Cardiac muscle cell (in vitro differentiated cells and primary cell): ENCODE results near the gene MEIOSIN. TPM values are rescaled to one million over a fixed set of nuclear protein-coding genes. Genes with fewer than 3 reads are reported as not detected.
"Not testable (repeated sequence)": the region's sequence is repeated elsewhere in the genome, so short reads cannot be mapped to it uniquely, and the experiment has no call there.

Experiments
- DNase-seq, 2 donors: peaks; one replicate each; pipeline versions ENCODE4 v3.0.0 to v3.0.0-alpha.2; 2010 to 2017; ENCODE audit warnings: low read depth in 1 of 2, low spot score in 1 of 2
- H3K27ac ChIP-seq: fragments of 200-600 bp; sonication (generic); 2 replicates; pipeline ENCODE4 v1.5.1; 2016
- H3K27me3 ChIP-seq: fragments of 200-600 bp; sonication (generic); 2 replicates; pipeline ENCODE4 v1.6.0; 2016; ENCODE audit warnings: control low read depth
- H3K36me3 ChIP-seq: fragments of 200-600 bp; sonication (generic); 2 replicates; pipeline ENCODE4 v1.5.1; 2016; ENCODE audit warnings: control low read depth
- H3K4me1 ChIP-seq: fragments of 200-600 bp; sonication (generic); 2 replicates; pipeline ENCODE4 v1.8.1; 2017; ENCODE audit warnings: low read depth, mild to moderate bottlenecking, mixed run types
- H3K4me3 ChIP-seq: fragments of 200-600 bp; sonication (generic); 2 replicates; pipeline ENCODE4 v1.5.1; 2016; ENCODE audit warnings: mild to moderate bottlenecking
- H3K9me3 ChIP-seq: fragments of 200-600 bp; sonication (generic); 2 replicates; pipeline ENCODE4 v1.5.1; 2017; ENCODE audit warnings: low read depth, mild to moderate bottlenecking, control low read depth
- polyA plus RNA-seq: library from polyadenylated mRNA; unstranded; fragments of >200 nt; fragmentation: Nextera tagmentation; extraction: Ambion mirVana; gene quantifications from 2 replicates; pipeline ENCODE4 v1.2.1, GENCODE V29; 2016
- total RNA-seq: library from RNA; depleted of rRNA; stranded (reverse); fragments of >200 nt; gene quantifications from 2 replicates; pipeline ENCODE4 v1.2.3, GENCODE V29; 2016
- TF ChIP-seq, protein P1 (sequence below): IDR thresholded peaks from 2 replicates; pipeline ENCODE4 v1.5.1; 2012; ENCODE audit warnings: low read depth, mild to moderate bottlenecking, low read length

MEIOSIN gene
- total and polyA plus RNA-seq, 2 experiments from 2014 or later, result 0.18 to 0.33 TPM

DNA sequence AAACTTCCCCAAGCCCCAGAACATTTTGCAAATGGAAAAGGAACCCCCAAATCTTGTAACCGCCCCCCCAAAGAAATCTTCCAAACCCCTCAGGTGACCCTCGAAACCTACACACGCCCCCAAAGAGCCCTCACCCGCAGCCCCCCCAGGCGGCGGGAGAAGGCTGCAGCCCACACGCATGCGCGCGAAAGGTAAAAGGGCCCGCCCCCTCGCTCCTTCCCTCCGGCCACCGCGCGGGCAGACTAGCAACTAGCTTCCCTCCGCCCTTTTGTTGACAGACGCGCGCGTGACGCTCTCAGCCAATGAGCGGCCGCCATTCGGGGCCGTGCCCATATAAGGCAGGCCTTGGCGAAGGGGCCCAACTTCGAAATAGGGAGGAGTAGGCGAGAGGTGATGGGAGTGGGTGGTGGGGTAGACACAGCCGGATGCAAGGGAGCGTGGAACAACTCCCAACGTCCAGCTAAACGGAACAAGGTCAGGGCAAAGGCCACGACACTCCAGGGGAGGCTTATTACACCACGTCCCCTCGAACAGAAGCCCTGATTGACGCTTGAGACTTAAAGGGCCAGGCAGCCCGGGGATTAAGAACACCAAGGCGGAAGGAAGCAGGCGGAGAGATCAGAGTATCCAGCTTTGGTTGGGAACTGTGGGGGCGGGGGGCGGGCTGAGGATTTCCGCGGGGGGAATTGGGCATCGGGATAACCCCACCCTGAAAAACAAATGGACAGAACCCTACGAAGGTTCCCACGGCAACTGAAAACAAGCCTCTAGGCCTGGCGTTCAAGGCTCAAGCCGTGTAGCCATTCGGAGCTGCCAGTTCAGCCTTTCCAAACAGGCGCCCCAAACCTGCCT is 15.9 kb upstream of the MEIOSIN start:
- Histone ChIP-seq H3K4me3 (peak overlapping the region; percentile 80), H3K4me1 (peaks cover 11% of the 10 kb centered on the region), H3K27me3 (no peaks in the 10 kb centered on the region), H3K9me3 (no peaks in the 10 kb centered on the region), H3K36me3 (peaks cover 8% of the 10 kb centered on the region), H3K27ac (peak overlapping the region; percentile 98)
- TF ChIP-seq, protein P1, sequence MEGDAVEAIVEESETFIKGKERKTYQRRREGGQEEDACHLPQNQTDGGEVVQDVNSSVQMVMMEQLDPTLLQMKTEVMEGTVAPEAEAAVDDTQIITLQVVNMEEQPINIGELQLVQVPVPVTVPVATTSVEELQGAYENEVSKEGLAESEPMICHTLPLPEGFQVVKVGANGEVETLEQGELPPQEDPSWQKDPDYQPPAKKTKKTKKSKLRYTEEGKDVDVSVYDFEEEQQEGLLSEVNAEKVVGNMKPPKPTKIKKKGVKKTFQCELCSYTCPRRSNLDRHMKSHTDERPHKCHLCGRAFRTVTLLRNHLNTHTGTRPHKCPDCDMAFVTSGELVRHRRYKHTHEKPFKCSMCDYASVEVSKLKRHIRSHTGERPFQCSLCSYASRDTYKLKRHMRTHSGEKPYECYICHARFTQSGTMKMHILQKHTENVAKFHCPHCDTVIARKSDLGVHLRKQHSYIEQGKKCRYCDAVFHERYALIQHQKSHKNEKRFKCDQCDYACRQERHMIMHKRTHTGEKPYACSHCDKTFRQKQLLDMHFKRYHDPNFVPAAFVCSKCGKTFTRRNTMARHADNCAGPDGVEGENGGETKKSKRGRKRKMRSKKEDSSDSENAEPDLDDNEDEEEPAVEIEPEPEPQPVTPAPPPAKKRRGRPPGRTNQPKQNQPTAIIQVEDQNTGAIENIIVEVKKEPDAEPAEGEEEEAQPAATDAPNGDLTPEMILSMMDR, result peak; percentile 29
- DNase-seq, result peak; percentile 100

DNA sequence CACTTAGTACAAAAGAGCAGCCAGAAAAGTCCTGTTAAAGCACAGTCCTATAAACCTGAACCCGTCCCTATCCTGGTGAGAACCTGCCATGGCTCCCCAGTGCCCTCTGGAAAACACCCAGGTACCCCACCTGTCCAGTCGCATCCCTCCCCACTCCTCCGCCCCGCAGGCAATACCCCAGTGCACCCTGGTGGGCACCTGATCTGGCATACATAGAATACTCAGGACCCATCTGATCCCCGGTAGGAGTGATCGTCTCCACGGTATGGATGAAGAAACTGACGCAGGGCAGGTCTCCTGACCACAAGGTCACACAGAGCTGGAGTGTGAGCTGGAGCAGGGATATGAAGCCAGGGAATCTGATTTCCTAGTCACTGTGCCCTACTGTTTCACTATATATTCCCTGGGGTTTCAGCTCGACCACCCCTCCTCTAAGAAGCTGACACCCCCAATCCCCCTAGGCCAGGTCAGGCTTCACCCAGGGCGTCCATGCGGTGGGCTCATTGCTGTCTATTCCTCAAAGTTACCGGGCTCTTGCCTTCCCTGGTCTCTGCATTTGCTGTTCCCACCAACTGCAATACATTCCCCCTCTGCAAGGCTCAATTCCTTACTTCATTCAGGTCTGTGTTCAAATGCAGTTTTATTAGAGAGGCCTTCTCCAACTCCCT is 15.1 kb upstream of the MEIOSIN start:
- peaks cover 11% of the 10 kb centered on the region for H3K4me1 ChIP-seq
- peak in 1 of 2 donors; percentile 28 for DNase-seq
- H3K36me3 ChIP-seq, result peaks cover 9% of the 10 kb centered on the region
- H3K9me3 ChIP-seq, result no peaks in the 10 kb centered on the region
- H3K4me3 ChIP-seq, result peak overlapping the region; percentile 34
- H3K27me3 ChIP-seq, result no peaks in the 10 kb centered on the region
- TF ChIP-seq, protein P1, result no peak
- H3K27ac ChIP-seq, result peak overlapping the region; percentile 98

DNA sequence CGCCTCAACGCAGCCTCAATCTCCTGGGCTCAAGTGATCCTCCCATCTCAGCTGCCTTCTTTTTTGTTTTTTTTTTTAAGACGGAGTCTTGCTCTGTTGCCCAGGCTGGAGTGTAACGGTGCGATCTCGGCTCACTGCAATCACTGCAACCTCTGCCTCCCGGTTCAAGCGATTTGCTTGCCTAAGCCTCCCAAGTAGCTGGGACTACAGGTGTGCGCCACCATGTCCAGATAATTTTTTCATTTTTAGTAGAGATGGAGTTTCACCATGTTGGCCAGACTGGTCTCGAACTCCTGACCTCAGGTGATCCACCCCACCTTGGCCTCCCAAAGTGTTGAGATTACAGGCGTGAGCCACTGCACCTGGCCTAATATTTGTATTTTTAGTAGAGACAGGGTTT is 13.2 kb upstream of the MEIOSIN start:
- Histone ChIP-seq H3K36me3 (peaks cover 12% of the 10 kb centered on the region), H3K4me1 (peaks cover 11% of the 10 kb centered on the region)
- not testable (repeated sequence) for H3K4me3 ChIP-seq, H3K9me3 ChIP-seq, H3K27ac ChIP-seq, DNase-seq, H3K27me3 ChIP-seq

DNA sequence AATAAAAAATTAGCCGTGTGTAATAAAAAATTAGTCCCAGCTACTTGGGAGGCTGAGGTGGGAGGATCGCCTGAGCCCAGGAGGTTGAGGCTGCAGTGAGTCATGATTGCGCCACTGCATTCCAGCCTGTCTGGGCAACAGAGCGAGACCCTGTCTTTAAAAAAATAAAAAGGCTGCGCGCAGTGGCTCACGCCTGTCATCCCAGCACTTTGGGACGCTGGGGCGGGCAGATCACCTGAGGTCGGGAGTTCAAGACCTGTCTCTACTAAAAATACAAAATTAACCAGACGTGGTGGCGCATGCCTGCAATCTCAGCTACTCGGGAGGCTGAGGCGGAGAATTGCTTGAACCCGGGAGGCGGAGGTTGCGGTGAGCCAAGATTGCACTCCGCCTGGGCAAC is 4.6 kb upstream of the MEIOSIN start:
- H3K4me3 ChIP-seq, H3K27ac ChIP-seq, DNase-seq, H3K4me1 ChIP-seq, H3K27me3 ChIP-seq, H3K36me3 ChIP-seq, H3K9me3 ChIP-seq: not testable (repeated sequence)

DNA sequence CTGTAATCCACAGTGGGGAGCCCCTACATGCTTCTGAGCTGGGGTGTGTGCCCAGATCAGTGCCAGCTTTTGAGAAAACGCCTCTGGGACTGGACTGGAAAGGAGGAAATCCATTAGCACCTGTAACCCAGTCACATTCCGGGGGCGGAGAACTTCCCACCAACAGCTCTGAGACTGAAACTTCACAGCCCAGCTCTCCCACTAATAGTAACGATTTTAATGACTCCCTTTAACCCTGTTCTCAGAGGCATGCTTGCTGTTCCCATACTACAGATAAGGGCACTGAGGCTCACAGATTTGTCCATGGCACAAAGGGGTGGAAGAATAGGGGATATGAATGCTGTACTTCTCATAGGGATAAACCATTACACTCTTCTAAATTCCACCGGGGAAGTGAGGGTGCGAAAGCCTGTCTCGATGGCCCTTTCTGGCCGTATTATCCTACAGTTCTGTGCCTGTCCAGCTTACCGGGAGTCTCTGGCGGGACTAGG is 3.4 kb upstream of the MEIOSIN start:
- Histone ChIP-seq H3K27me3 (no peaks in the 10 kb centered on the region), H3K27ac (no peak overlapping the region), H3K4me3 (peak overlapping the region; percentile 65), H3K9me3 (no peaks in the 10 kb centered on the region), H3K4me1 (no peaks in the 10 kb centered on the region), H3K36me3 (no peaks in the 10 kb centered on the region)
- TF ChIP-seq, protein P1, result no peak
- DNase-seq, result no peak

DNA sequence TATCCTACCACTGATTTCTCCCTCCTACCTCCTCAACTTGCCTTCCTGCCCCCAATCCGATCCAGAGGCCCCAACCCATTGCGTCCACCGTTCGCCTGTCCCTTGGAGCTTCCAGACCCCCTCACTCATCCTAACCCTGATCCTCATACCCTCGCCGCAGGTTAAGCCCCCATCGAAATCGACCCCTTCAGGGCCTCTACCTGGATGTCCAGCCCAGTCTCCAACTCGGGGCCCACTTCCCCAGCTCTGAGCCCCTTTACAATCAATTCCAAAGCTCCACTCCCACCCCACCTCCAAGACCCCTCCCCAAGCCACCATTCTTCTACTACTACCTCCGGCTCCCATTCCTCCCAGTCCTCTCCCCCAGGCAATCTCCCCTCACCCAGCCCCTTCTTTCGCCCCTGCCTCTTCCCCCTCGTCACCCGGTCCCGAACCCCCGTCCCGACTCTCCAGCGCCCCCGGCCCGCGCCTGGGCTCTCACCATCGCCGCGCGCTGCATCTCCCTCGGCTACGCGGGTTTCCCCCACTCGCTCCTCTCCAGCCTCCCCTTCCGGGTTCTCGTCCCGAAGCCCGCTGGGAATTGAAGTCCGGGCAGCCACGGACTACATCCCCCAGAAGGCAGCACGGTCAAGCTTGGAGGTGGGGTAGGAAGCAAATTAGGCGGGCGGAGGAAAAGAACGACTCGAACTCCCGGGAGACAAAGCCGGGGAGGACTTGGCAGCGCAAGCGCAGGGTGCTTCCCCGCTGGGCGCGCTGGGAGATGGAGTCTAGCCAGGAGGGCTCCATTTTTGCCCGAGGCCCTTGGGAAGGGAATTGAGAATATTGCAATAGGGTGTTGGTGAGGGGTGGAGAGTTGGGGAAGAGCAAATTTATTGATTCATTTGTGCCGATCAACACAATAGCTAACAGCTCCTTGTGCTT is 2.6 kb upstream of the MEIOSIN start, which contains the start of gene FBXO46:
Gene FBXO46 (minus strand): TSS at position 529 of the 921 bp plus-strand sequence. CDS start 17,401 bp downstream, outside the sequence.
- peak; percentile 97 to 100 for DNase-seq
- H3K4me3 ChIP-seq, result peak within 1 kb of the TSS; percentile 65
- TF ChIP-seq, protein P1, result peak; percentile 28
- H3K27me3 ChIP-seq, result no peaks in the 10 kb centered on the region
- no peaks in the 10 kb centered on the region for H3K36me3 ChIP-seq
- no peaks in the 10 kb centered on the region for H3K4me1 ChIP-seq
- no peaks in the 10 kb centered on the region for H3K9me3 ChIP-seq
- H3K27ac ChIP-seq, result peak within 1 kb of the TSS; percentile 50
